Adrenal gland (tissue), 12 donors: ENCODE measurements around the gene MYO18A. TPM values are rescaled to one million over a fixed set of nuclear protein-coding genes. Genes with fewer than 3 reads are reported as not detected.

Source experiments
- DNase-seq, 7 donors: peaks; one replicate each; pipeline ENCODE4 v3.0.0-alpha.2; 2019 to 2020
- H3K27ac ChIP-seq, 5 donors: fragments of 200-600 bp; sonication (generic) in 4 of 5; 1 replicate in 3 of 5; 2 replicates in 2 of 5; pipeline versions ENCODE4 v1.5.1 to v1.8.0; 2016 to 2020; ENCODE audit warnings: mild to moderate bottlenecking in 1 of 5
- H3K27me3 ChIP-seq: fragments of 200-600 bp; 2 replicates; pipeline ENCODE4 v1.8.0; 2021
- H3K36me3 ChIP-seq, 2 donors: fragments of 200-600 bp; replicated peaks in 1 of 2; 1 replicate in 1 of 2; 2 replicates in 1 of 2; pipeline versions ENCODE4 v1.5.1 to v1.8.0; 2018 to 2022
- H3K4me1 ChIP-seq, 2 donors: fragments of 200-600 bp; replicated peaks in 1 of 2; 1 replicate in 1 of 2; 2 replicates in 1 of 2; pipeline versions ENCODE4 v1.5.1 to v1.8.0; 2018 to 2021
- H3K4me3 ChIP-seq, 4 donors: fragments of 200-600 bp; sonication (generic) in 3 of 4; one replicate each; pipeline ENCODE4 v1.5.1; 2016 to 2018
- H3K9me3 ChIP-seq, 3 donors: fragments of 200-600 bp; sonication (generic) in 1 of 3; replicated peaks in 1 of 3; 1 replicate in 2 of 3; 2 replicates in 1 of 3; pipeline versions ENCODE4 v1.5.1 to v1.8.0; 2016 to 2021
- POLR2A ChIP-seq, 2 donors: fragments of 450-650 bp; IDR thresholded peaks; one replicate each; pipeline ENCODE4 v1.6.1; 2017; ENCODE audit warnings: antibody characterized with exemption in 2 of 2, mild to moderate bottlenecking in 2 of 2, moderate library complexity in 1 of 2
- WGBS, 4 donors: extraction: QIAGEN DNeasy Blood & Tissue Kit in 2 of 4; methylation state at CpG; one replicate each; pipeline versions ENCODE4 v1.1.5 to v1.1.7; 2013 to 2017; 5-methylcytosine and 5-hydroxymethylcytosine counted together
- intact Hi-C, 2 donors: fragments of 100-400 bp; cut with DNase I; formaldehyde crosslinking; loops; one replicate each; pipeline versions ENCODE4 v1.14.1 to v1.15.0; 2022 to 2023
- polyA plus RNA-seq, 3 donors: library from polyadenylated mRNA; stranded (reverse); fragments of 200-250 nt in 2 of 3; fragments of 350-450 nt in 1 of 3; fragmentation: Illumina TruSeq in 1 of 3; extraction: RNeasy Lipid Tissue Mini Kit (QIAGEN cat#74804) in 1 of 3; gene quantifications; one replicate each; pipeline ENCODE4 v1.2.3, GENCODE V29; 2013 to 2014
- total RNA-seq, 9 donors: library from RNA; depleted of rRNA in 4 of 9; stranded (reverse); fragments of >200 nt in 4 of 9; fragments of 120-200 nt in 1 of 9; fragmentation: NEBNext Ultra II Directional in 1 of 9; extraction: Animal tissue kit (Norgen Biotek cat#: 25700) in 1 of 9; gene quantifications; one replicate each; pipeline versions ENCODE4 v1.1.0 to v1.2.4, GENCODE V29; 2013 to 2023
- TF ChIP-seq, protein P1 (sequence below), 6 experiments: fragments of 450-650 bp in 4 of 6; fragments of 200-600 bp in 2 of 6; sonication (generic) in 1 of 6; IDR thresholded peaks; 1 replicate in 5 of 6; 2 replicates in 1 of 6; pipeline versions ENCODE4 v1.5.1 to v1.8.0; 2016 to 2021; ENCODE audit warnings: antibody characterized with exemption in 6 of 6, mild to moderate bottlenecking in 2 of 6, moderate library complexity in 1 of 6
- donor health status: healthy with polysubstance abuse.
- donor health status: Bipolar disorder and iron deficiency.
- donor health status: DM: yes; HTN: yes; CAD: no.
- donor health status: DM: no; HTN: no; CAD: no.
- donor health status: DM: no; HTN: no; CAD: no.
- donor health status: DM: yes; HTN: yes; CAD: no.

MYO18A gene
- total and polyA plus RNA-seq, 12 donors = 19.6 to 95.6 (median 40.7) TPM

DNA sequence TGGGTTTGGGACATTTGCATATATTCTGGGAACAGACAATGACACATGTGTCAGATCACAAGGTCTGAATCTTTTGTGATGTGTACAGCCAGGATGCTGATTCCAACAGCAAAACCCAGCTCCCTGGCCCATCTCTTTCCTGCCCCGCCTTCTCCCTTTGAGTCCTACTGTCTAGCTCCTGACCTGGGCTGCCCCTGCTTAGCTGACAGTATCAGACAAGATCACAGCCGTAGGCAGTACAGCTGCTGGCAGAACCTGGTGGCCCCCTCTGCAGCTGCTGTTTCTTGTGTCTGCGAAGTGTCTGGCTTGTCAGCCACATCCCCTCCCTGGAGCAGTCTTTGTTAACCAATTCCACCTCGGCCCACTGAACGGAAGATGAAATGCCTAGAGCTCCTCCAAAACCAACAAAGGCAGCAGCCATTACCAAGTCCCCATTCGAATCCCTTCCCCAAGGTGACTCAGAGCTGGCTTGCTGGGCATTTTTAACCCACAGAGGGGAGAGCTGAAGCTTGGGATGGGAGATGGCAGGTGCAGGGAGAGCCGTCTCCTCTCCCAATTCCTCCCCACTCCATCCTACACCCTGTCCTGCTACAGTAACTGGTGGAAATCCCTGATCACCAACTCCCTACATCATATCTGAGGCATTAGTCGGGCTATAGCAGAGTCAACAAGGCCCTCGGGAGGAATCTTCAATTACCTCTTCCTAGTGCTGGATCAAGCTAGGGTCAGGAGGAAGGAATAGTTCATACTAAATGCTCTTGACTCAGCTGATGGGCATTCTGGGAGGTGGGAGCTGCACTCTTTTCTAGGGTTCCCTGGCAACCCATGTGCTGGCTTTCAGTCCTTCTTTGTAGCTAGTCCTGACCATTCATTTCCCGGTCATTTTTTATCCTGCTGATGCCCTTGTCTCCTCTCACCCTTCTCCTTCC is 131.5 kb downstream of the MYO18A start:
- Histone ChIP-seq H3K9me3 (no peaks in the 10 kb centered on the region), H3K36me3 (no peaks in the 10 kb centered on the region), H3K27me3 (no peaks in the 10 kb centered on the region), H3K4me3 (no peak overlapping the region), H3K27ac (no peak overlapping the region), H3K4me1 (peaks cover 4 to 11% of the 10 kb centered on the region in 2 donors)
- intact Hi-C loops = no loop called here
- TF ChIP-seq, protein P1, sequence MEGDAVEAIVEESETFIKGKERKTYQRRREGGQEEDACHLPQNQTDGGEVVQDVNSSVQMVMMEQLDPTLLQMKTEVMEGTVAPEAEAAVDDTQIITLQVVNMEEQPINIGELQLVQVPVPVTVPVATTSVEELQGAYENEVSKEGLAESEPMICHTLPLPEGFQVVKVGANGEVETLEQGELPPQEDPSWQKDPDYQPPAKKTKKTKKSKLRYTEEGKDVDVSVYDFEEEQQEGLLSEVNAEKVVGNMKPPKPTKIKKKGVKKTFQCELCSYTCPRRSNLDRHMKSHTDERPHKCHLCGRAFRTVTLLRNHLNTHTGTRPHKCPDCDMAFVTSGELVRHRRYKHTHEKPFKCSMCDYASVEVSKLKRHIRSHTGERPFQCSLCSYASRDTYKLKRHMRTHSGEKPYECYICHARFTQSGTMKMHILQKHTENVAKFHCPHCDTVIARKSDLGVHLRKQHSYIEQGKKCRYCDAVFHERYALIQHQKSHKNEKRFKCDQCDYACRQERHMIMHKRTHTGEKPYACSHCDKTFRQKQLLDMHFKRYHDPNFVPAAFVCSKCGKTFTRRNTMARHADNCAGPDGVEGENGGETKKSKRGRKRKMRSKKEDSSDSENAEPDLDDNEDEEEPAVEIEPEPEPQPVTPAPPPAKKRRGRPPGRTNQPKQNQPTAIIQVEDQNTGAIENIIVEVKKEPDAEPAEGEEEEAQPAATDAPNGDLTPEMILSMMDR (IDR thresholded peaks at IDR 0.05) = no peak
- no peak for TF ChIP-seq POLR2A (IDR thresholded peaks at IDR 0.05)
- DNase-seq = peak in 3 of 7 donors; percentile 18 to 94 (median 26)
- 62 to 75% (median 71%) methylated on average over 10 of the region's 10 CpGs for WGBS, 4 donors

DNA sequence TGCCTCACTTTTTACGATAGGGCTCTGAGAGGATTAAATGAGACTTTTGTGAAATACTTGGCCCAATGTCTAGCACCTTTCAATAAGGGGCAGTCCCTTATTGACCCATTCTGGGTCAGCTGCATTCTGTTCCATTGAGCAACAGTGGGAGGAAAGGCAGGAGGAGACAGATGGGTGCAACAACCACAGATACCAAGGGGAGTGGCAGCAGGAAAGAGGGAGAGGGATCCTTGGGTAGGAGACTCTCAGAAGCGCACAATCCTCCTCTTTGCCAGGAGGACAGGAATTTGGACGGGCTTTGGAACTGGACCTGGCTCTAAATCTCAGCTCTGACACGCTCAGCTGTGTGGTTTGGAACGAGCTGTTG is 133.7 kb downstream of the MYO18A start:
- peaks cover 17 to 31% of the 10 kb centered on the region in 2 donors for H3K4me1 ChIP-seq
- intact Hi-C loops = no loop called here
- no peaks in the 10 kb centered on the region for H3K36me3 ChIP-seq
- DNase-seq = no peak
- no peak overlapping the region for H3K27ac ChIP-seq
- H3K4me3 ChIP-seq = no peak overlapping the region
- no peaks in the 10 kb centered on the region for H3K27me3 ChIP-seq
- 78 to 87% (median 86%) methylated on average over 5 of the region's 5 CpGs for WGBS, 4 donors
- TF ChIP-seq, protein P1 (IDR thresholded peaks at IDR 0.05) = no peak
- no peak for TF ChIP-seq POLR2A (IDR thresholded peaks at IDR 0.05)
- no peaks in the 10 kb centered on the region for H3K9me3 ChIP-seq

DNA sequence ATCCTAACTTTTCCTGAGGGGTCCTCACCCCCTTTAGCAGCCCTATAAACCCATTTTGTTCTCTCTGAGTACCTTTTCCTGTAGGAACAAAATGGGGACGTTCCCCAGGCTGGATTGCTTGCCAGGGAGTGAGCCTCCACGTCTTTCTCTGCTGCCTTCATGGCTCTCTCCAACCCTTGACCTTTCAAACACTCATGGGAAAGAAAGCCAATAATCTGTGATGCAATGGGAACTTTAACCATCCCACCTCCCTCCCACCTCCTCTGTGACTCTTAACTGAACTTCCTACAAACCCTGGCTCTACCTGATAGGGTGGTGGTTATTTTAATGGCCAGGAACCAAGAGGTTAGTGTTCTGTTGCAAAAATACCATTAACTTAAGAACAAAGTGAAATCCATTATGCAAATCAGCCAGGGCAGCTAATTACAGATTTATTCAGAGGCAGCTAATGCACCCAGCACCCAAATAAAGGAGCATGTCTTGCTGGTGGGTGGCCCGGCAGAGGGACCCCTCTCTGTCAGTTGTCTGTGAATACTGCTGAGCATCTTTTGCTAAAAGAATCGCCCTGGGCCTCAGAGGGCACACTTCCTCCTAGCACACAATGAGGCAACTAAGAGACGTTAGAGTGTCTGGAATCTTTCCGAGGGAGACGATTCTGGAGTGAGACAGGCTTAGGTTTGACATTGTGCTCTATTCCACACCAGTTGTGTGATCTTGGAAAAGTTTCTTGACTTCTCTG is 134.3 kb downstream of the MYO18A start:
- WGBS, 4 donors = 56 to 65% (median 61%) methylated on average over 7 of the region's 7 CpGs
- no peak for TF ChIP-seq POLR2A (IDR thresholded peaks at IDR 0.05)
- TF ChIP-seq, protein P1 (IDR thresholded peaks at IDR 0.05) = no peak

DNA sequence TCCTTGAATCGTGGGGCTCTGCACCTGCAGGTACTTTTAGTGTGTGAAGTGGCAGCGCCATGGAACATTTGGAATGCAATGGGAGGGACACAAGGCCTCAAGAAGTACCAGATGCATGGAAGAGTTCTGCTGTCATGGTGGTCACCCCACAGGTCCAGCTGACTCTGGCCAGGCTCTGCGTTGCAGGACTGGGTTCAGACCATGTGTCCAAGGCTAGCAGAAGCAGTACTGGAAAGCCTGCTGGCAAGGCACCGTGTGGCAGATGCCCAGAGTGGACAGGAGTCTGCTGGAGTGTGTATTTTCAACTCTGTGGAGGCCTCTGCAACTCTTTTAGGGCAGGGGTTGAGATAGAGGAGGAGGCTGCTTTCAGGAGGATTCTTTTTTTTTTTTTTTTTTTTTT is 135.2 kb downstream of the MYO18A start:
- peaks cover 17 to 31% of the 10 kb centered on the region in 2 donors for H3K4me1 ChIP-seq
- H3K27ac ChIP-seq = no peak overlapping the region
- no peaks in the 10 kb centered on the region for H3K36me3 ChIP-seq

More for the DNA sequence above, 134.3 kb downstream of the MYO18A start:
- Histone ChIP-seq H3K4me1 (peaks cover 17 to 31% of the 10 kb centered on the region in 2 donors), H3K36me3 (no peaks in the 10 kb centered on the region), H3K27ac (no peak overlapping the region), H3K27me3 (no peaks in the 10 kb centered on the region), H3K4me3 (no peak overlapping the region), H3K9me3 (no peaks in the 10 kb centered on the region)
- no peak for DNase-seq
- intact Hi-C loops = no loop called here

More for the DNA sequence above, 135.2 kb downstream of the MYO18A start:
- intact Hi-C loops = no loop called here
- 92 to 100% (median 97%) methylated on average over 2 to 4 of the region's 4 CpGs for WGBS, 4 donors
- no peak for TF ChIP-seq POLR2A (IDR thresholded peaks at IDR 0.05)
- TF ChIP-seq, protein P1 (IDR thresholded peaks at IDR 0.05) = no peak
- no peak overlapping the region for H3K4me3 ChIP-seq
- H3K27me3 ChIP-seq = no peaks in the 10 kb centered on the region
- DNase-seq = no peak
- no peaks in the 10 kb centered on the region for H3K9me3 ChIP-seq
